Trophoblast cell (in vitro differentiated cells and primary cell): ENCODE data around the gene PKNOX1.

Experiments
- DNase-seq, 2 donors: peaks; one replicate each; pipeline ENCODE4 v3.0.0-alpha.2; 2016
- H2AFZ ChIP-seq: 2 replicates; pipeline ENCODE4 v1.6.1; 2013; ENCODE audit warnings: low read length, moderate library complexity, mild to moderate bottlenecking; ENCODE audit not compliant: insufficient read depth, poor library complexity
- H2AK5ac ChIP-seq: 2 replicates; pipeline ENCODE4 v1.6.1; 2013; ENCODE audit warnings: mild to moderate bottlenecking, low read length
- H2BK120ac ChIP-seq: 2 replicates; pipeline ENCODE4 v1.6.1; 2013; ENCODE audit warnings: low read length, mild to moderate bottlenecking, moderate library complexity; ENCODE audit not compliant: insufficient read depth, poor library complexity
- H2BK12ac ChIP-seq: 2 replicates; pipeline ENCODE4 v1.6.1; 2013; ENCODE audit warnings: mild to moderate bottlenecking, low read length, moderate library complexity
- H2BK5ac ChIP-seq: 2 replicates; pipeline ENCODE4 v1.6.1; 2013; ENCODE audit warnings: low read length, low read depth, moderate library complexity, mild to moderate bottlenecking; ENCODE audit not compliant: poor library complexity
- H3K14ac ChIP-seq: 2 replicates; pipeline ENCODE4 v1.6.1; 2013; ENCODE audit warnings: mild to moderate bottlenecking, low read length
- H3K18ac ChIP-seq: 2 replicates; pipeline ENCODE4 v1.6.1; 2013; ENCODE audit warnings: mild to moderate bottlenecking, low read length
- H3K23ac ChIP-seq: 2 replicates; pipeline ENCODE4 v1.6.1; 2013; ENCODE audit warnings: low read length
- H3K27ac ChIP-seq: 2 replicates; pipeline ENCODE4 v1.5.1; 2013; ENCODE audit warnings: low read depth, mild to moderate bottlenecking, inconsistent platforms, low read length, moderate library complexity
- H3K27me3 ChIP-seq: 2 replicates; pipeline ENCODE4 v1.6.1; 2013; ENCODE audit warnings: inconsistent platforms, mild to moderate bottlenecking, low read length, moderate library complexity; ENCODE audit not compliant: insufficient read depth
- H3K36me3 ChIP-seq, 2 experiments: 1 replicate in 1 of 2; 2 replicates in 1 of 2; pipeline ENCODE4 v1.6.1; 2013; ENCODE audit warnings: low read length in 2 of 2, mild to moderate bottlenecking in 2 of 2, moderate library complexity in 1 of 2; ENCODE audit not compliant: insufficient read depth in 2 of 2, control insufficient read depth in 1 of 2
- H3K4ac ChIP-seq: 2 replicates; pipeline ENCODE4 v1.6.1; 2013; ENCODE audit warnings: low read depth, mild to moderate bottlenecking, low read length, moderate library complexity
- H3K4me1 ChIP-seq, 2 experiments: 1 replicate in 1 of 2; 2 replicates in 1 of 2; pipeline ENCODE4 v1.6.1; 2013; ENCODE audit warnings: low read length in 2 of 2, mild to moderate bottlenecking in 2 of 2, moderate library complexity in 1 of 2; ENCODE audit not compliant: insufficient read depth in 2 of 2, control insufficient read depth in 1 of 2
- H3K4me2 ChIP-seq: 2 replicates; pipeline ENCODE4 v1.6.1; 2013; ENCODE audit warnings: inconsistent platforms, mild to moderate bottlenecking, low read length, moderate library complexity
- H3K4me3 ChIP-seq: 2 replicates; pipeline ENCODE4 v1.5.1; 2013; ENCODE audit warnings: mild to moderate bottlenecking, low read depth, low read length, inconsistent platforms
- H3K79me1 ChIP-seq: one replicate; pipeline ENCODE4 v1.6.1; 2013; ENCODE audit warnings: low read length
- H3K79me2 ChIP-seq: 2 replicates; pipeline ENCODE4 v1.6.1; 2013; ENCODE audit warnings: low read length, mild to moderate bottlenecking; ENCODE audit not compliant: control insufficient read depth, insufficient read depth, poor library complexity
- H3K9ac ChIP-seq: 2 replicates; pipeline ENCODE4 v1.6.1; 2013; ENCODE audit warnings: mild to moderate bottlenecking, low read length
- H3K9me3 ChIP-seq: 2 replicates; pipeline ENCODE4 v1.6.1; 2013; ENCODE audit warnings: low read depth, mild to moderate bottlenecking, control low read depth, inconsistent platforms, low read length; ENCODE audit not compliant: insufficient read depth
- H4K12ac ChIP-seq: 2 replicates; pipeline ENCODE4 v1.6.1; 2013; ENCODE audit warnings: low read depth, mild to moderate bottlenecking, low read length, moderate library complexity
- H4K8ac ChIP-seq: 2 replicates; pipeline ENCODE4 v1.6.1; 2013; ENCODE audit warnings: low read depth, mild to moderate bottlenecking, low read length, moderate library complexity
- H4K91ac ChIP-seq: one replicate; pipeline ENCODE4 v1.6.1; 2013; ENCODE audit warnings: low read depth, mild to moderate bottlenecking, low read length, moderate library complexity
- WGBS: extraction: QIAGEN DNeasy Blood & Tissue Kit; methylation state at CpG from one replicate; pipeline ENCODE4 v1.1.7; 2013; ENCODE audit warnings: missing lambda C conversion rate; ENCODE audit not compliant: insufficient read length, insufficient coverage; ENCODE audit errors: extremely low coverage; 5-methylcytosine and 5-hydroxymethylcytosine counted together

Gene PKNOX1

DNA sequence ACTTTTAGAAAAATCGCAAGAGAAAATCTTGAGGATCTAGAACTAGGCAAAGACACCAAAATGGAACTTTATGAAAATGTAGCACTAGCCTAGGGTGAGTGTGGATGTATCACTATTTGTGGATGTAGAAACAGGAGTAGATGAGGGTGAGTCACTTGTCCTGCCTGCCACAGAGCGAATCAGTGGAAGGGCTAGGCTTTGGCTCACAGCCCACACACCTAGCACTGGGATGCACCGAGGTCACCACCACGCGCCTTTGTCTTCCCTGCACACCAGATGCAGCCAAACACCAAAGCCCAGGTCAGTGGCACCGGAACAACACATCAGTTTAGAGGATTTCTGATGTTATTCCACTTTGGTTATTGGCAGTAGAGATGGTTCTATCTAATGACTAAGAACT lies 38.2 kb downstream of the PKNOX1 start:
- no peak overlapping the region for H2BK5ac ChIP-seq
- H2BK12ac ChIP-seq, result no peak overlapping the region
- H2AK5ac ChIP-seq, result no peak overlapping the region
- WGBS, result no CpG with 5 or more reads among the region's 6 CpGs
- H3K27me3 ChIP-seq, result no peaks in the 10 kb centered on the region
- H2AFZ ChIP-seq, result no peak overlapping the region
- H4K12ac ChIP-seq, result no peak overlapping the region
- H3K4ac ChIP-seq, result no peak overlapping the region
- no peak overlapping the region for H2BK120ac ChIP-seq
- no peaks in the 10 kb centered on the region for H3K9me3 ChIP-seq
- H3K4me1 ChIP-seq, result no peaks in the 10 kb centered on the region
- no peaks in the 10 kb centered on the region for H3K79me1 ChIP-seq
- no peak overlapping the region for H4K91ac ChIP-seq
- peaks cover 28 to 40% of the 10 kb centered on the region in 2 experiments for H3K36me3 ChIP-seq
- no peak overlapping the region for H3K4me2 ChIP-seq
- no peak overlapping the region for H3K23ac ChIP-seq
- H3K18ac ChIP-seq, result no peak overlapping the region
- no peaks in the 10 kb centered on the region for H3K79me2 ChIP-seq
- no peak for DNase-seq
- no peak overlapping the region for H3K27ac ChIP-seq
- H4K8ac ChIP-seq, result no peak overlapping the region
- no peak overlapping the region for H3K14ac ChIP-seq
- H3K9ac ChIP-seq, result no peak overlapping the region
- H3K4me3 ChIP-seq, result no peak overlapping the region

DNA sequence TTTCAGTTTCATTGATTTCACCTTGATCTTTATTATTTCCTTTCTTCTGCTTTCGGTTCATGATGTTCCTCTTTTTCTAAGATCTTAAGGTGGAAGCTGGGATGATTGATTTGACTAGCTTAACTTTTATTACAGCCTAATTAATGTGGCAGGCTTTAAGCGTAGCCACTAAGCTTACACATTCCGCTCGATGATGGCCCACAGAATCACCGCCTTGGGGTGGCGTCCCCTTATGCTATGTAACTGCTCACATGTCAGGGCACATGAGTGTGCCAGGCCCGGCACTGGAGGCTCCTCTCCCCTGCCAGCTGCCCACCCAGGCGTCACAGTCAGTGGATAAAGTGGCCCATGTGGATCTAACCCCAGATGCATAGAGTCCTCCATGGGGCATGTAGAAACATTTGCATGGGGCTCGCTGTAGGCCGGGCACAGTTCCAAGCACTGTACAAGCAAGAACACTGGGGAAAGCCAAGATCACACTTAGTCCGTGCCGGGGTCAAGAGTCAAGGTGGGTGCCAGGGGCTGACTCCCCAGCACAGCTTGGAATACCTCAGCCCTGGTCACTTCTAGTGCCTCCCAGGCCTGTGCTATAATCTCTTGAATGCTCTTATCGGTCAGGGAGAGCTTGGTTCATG lies 41.7 kb downstream of the PKNOX1 start:
- Histone ChIP-seq H3K27me3 (no peaks in the 10 kb centered on the region), H3K4me1 (no peaks in the 10 kb centered on the region), H3K23ac (no peak overlapping the region), H4K12ac (no peak overlapping the region), H3K27ac (no peak overlapping the region), H3K4me2 (no peak overlapping the region), H2BK12ac (no peak overlapping the region), H3K9me3 (no peaks in the 10 kb centered on the region), H3K14ac (no peak overlapping the region), H3K4me3 (no peak overlapping the region), H3K36me3 (peaks cover 38 to 51% of the 10 kb centered on the region in 2 experiments), H2BK120ac (no peak overlapping the region), H2BK5ac (no peak overlapping the region), H3K79me2 (no peaks in the 10 kb centered on the region), H3K79me1 (no peaks in the 10 kb centered on the region), H4K8ac (no peak overlapping the region), H3K9ac (no peak overlapping the region), H3K18ac (no peak overlapping the region), H2AFZ (no peak overlapping the region), H4K91ac (no peak overlapping the region), H3K4ac (no peak overlapping the region), H2AK5ac (no peak overlapping the region)
- no CpG with 5 or more reads among the region's 13 CpGs for WGBS
- DNase-seq, result no peak

DNA sequence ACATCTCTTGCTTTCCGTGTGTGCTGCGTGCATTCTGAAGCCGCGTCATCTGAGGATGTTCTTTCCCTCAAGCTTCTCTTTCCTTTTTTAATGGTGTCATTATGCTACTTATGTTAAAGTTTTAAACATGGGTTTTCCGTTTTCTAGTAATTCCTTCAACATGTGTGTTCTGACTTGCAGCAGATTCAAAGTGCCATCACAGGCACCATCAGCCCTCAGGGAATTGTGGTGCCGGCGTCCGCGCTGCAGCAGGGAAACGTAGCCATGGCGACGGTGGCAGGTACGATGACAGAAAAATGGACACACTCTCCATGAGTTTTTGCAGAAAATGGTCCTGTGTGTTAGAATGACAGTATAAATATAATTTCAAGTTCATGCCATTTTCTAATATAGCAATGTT lies 42.4 kb downstream of the PKNOX1 start:
- H3K27me3 ChIP-seq, result no peaks in the 10 kb centered on the region
- no peak overlapping the region for H4K12ac ChIP-seq
- no peaks in the 10 kb centered on the region for H3K79me2 ChIP-seq
- H3K4ac ChIP-seq, result no peak overlapping the region
- no peak overlapping the region for H2BK12ac ChIP-seq
- H3K18ac ChIP-seq, result no peak overlapping the region
- no peak overlapping the region for H2AK5ac ChIP-seq
- no peak overlapping the region for H2BK5ac ChIP-seq
- H3K14ac ChIP-seq, result no peak overlapping the region
- no peaks in the 10 kb centered on the region for H3K4me1 ChIP-seq
- no peak overlapping the region for H3K27ac ChIP-seq
- H3K4me3 ChIP-seq, result no peak overlapping the region
- no peak overlapping the region for H2BK120ac ChIP-seq
- no peaks in the 10 kb centered on the region for H3K79me1 ChIP-seq
- H3K23ac ChIP-seq, result no peak overlapping the region
- H3K9me3 ChIP-seq, result no peaks in the 10 kb centered on the region
- no peak overlapping the region for H4K91ac ChIP-seq
- H3K9ac ChIP-seq, result no peak overlapping the region
- peaks cover 39 to 53% of the 10 kb centered on the region in 2 experiments for H3K36me3 ChIP-seq
- no peak overlapping the region for H3K4me2 ChIP-seq
- peak in 1 of 2 donors; percentile 40 for DNase-seq
- H4K8ac ChIP-seq, result no peak overlapping the region
- WGBS, result no CpG with 5 or more reads among the region's 13 CpGs
- H2AFZ ChIP-seq, result no peak overlapping the region

DNA sequence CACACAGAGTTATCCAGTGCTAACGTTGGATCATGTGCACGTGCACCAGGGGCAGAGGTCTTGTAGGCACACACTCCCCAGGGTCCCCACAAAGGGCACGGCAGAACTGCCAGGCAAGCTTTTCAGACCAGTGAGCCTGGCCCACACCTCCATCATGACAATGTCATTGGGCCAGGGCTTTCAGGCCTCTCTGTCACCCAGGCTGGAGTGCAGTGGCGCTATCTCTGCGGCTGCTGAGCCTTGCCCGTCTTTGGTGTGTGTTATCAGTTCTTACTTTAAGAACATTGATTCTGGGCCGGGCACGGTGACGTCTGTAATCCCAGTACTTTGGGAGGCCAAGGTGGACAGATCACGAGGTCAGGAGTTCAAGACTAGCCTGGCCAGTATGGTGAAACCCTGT lies 44.2 kb downstream of the PKNOX1 start:
- no CpG with 5 or more reads among the region's 10 CpGs for WGBS
- Histone ChIP-seq H2BK120ac (no peak overlapping the region), H2AK5ac (no peak overlapping the region), H3K4ac (no peak overlapping the region), H3K23ac (no peak overlapping the region), H3K27me3 (no peaks in the 10 kb centered on the region), H3K27ac (no peak overlapping the region), H3K18ac (no peak overlapping the region), H3K79me1 (no peaks in the 10 kb centered on the region), H4K91ac (no peak overlapping the region), H3K79me2 (no peaks in the 10 kb centered on the region), H3K4me3 (no peak overlapping the region), H4K8ac (no peak overlapping the region), H2BK5ac (no peak overlapping the region), H2AFZ (no peak overlapping the region), H3K14ac (no peak overlapping the region), H2BK12ac (no peak overlapping the region), H3K36me3 (peaks cover 47 to 54% of the 10 kb centered on the region in 2 experiments), H3K9ac (no peak overlapping the region), H3K9me3 (no peaks in the 10 kb centered on the region), H3K4me1 (no peaks in the 10 kb centered on the region), H3K4me2 (no peak overlapping the region), H4K12ac (no peak overlapping the region)
- no peak for DNase-seq
